Myocyte (in vitro differentiated cells): Measurements from ENCODE around the gene PALD1. TPM values are rescaled to one million over a fixed set of nuclear protein-coding genes. Genes with fewer than 3 reads are reported as not detected.

Source experiments
- DNase-seq: peaks from one replicate; pipeline ENCODE4 v3.0.0-alpha.2; 2012; ENCODE audit warnings: low read depth
- total RNA-seq: library from RNA; depleted of rRNA; stranded (reverse); fragments of >200 nt; gene quantifications from 2 replicates; pipeline ENCODE4 v1.2.3, GENCODE V29; 2014

The PALD1 gene
- total RNA-seq, 1 donor from 2014 or later, result 0.21 TPM

DNA sequence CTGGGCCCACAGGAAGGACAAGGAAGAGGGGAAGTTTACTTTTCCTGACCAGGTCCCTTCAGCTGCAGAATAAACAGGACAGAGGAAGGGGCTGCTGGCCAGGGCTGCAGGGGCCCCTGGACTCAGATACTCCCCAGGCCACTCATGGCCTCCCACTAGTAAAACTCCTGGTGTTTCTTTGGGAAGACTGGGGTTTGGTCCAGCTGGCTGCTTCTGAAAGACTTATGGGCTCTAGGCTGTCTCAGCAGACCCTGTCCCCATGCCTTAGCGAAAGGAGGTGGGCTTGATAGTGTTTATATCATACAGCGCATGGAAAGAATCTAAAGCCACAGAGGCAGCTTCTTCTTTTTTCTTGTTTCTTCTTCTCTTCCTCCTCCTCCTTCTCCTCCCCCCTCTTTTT lies 56.4 kb downstream of the PALD1 start:
- DNase-seq, result no peak

DNA sequence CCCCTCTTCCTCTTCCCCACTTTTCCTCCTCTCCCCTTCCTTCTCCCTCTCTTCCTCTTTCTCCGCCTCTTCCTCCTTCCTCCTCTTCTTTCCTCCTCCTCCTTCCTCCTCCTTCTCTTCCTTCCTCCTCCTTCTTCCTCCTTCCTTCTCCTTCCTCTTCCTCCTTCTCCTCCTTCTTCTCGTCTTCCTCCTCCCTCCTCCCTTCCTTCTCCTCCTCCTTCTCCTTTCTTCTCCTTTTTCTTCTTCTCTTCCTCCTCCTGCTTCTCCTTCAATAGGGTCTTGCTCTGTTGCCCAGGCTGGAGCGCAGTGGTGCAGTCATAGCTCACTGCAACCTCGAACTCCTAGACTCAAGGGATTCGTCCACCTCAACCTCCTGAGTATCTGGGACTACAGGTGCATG lies 56.9 kb downstream of the PALD1 start:
- no peak for DNase-seq

DNA sequence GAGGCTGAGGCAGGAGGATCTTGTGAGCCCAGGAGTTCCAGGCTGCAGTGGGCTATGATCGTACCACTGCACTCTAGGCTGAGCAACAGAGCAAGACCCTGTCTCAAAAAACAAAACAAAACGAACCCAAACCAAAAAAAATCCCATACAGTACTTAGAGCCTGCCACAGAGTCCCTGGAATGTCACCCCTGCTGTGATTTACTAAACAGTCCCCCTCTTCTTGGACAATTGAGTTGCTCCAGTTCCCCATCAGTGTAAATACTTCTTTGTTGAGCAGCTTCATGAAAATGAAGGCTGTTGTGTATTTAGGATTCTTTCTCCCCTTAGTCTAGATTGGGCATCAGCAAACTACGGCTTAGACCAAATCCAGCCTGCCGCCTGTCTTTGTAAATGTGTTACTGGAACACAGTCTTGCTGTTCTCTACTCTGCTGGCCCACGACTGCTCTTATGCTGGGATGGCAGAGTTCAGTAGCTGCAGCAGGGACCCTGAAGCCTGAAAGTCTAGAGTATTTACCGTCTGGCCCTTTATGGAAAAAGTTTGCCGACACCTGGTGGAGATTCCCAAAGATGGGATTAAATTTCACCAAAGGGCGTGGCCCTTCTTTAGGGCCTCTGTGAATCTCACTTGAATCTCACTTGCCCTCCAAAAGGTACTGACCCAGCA lies 57.8 kb downstream of the PALD1 start:
- no peak for DNase-seq

DNA sequence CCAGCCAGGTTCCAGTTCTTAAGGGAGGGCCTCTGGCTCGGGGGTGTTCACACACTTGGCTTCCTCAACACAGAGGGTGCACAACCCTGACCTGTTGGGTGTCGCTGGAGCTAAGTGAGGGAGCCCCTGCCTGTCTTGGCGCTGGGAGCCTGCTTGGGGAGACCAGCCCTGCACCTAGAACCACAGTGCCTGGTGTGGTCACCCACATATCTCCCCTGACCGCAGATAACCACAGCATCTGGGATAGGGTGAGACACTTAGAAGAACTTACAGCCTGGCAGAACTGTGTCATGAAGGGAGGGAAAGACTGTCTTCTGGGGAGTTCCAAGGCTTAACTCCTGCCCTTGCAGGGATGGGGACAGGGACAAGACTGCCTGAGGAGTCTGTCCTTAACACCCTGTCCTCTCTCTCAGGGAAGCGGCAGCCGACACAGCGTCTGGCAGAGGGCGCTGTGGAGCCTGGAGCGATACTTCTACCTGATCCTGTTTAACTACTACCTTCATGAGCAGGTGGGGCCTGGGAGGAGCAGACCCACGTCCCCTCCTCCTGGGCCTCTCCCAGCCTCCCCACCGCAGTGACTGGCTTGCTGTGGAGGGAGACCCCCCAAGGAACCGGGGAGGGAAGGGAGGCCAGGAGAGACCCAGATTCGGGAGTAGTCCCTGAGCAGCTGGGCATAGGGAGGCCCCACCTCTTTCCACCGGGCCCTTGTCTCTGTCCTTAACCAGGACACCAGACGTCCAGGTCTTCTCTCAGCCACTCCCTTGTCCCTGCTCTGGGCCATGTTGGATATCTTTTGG lies 59.0 kb downstream of the PALD1 start:
- DNase-seq, result no peak

DNA sequence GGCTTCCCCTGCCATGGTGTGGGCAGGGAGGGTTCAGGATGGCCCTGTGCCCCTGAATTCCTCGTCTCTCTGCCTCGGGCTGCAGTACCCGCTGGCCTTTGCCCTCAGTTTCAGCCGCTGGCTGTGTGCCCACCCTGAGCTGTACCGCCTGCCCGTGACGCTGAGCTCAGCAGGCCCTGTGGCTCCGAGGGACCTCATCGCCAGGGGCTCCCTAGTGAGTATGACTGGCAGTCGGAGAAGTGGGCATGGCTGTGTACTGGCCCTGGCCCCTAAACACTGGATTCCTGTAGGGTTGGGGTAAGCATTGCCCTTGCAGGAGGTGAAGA lies 59.6 kb downstream of the PALD1 start:
- no peak for DNase-seq

DNA sequence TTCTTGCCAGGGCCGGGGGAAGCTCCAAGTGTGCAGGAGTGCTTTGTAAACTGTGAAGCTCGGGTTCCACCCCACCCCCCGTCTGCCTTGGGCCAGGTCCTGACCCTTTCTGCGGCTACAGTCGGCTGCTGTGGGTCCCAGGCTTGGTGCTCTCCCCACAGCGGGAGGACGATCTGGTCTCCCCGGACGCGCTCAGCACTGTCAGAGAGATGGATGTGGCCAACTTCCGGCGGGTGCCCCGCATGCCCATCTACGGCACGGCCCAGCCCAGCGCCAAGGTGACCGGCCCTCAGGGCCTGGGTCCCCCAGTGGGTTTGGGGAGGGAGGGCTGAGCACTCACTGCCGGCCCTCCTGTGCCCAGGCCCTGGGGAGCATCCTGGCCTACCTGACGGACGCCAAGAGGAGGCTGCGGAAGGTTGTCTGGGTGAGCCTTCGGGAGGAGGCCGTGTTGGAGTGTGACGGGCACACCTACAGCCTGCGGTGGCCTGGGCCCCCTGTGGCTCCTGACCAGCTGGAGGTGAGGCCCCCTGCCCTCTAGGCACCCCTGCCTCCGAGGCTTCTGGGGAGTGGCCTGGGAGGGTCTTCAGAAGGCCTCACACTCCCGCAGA lies 60.3 kb downstream of the PALD1 start:
- no peak for DNase-seq

DNA sequence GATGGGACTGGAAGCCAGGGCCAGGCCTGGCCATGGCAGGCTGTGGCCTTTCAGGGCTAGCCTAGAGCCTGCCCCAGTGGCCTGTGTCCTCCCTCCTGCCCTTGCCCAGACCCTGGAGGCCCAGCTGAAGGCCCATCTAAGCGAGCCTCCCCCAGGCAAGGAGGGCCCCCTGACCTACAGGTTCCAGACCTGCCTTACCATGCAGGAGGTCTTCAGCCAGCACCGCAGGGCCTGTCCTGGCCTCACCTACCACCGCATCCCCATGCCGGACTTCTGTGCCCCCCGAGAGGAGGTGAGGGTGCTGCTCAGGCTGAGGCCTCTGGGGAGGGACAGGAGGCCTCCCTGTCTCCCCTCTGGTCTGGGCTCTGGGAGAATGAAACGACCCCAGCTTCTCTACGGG lies 60.9 kb downstream of the PALD1 start:
- no peak for DNase-seq

DNA sequence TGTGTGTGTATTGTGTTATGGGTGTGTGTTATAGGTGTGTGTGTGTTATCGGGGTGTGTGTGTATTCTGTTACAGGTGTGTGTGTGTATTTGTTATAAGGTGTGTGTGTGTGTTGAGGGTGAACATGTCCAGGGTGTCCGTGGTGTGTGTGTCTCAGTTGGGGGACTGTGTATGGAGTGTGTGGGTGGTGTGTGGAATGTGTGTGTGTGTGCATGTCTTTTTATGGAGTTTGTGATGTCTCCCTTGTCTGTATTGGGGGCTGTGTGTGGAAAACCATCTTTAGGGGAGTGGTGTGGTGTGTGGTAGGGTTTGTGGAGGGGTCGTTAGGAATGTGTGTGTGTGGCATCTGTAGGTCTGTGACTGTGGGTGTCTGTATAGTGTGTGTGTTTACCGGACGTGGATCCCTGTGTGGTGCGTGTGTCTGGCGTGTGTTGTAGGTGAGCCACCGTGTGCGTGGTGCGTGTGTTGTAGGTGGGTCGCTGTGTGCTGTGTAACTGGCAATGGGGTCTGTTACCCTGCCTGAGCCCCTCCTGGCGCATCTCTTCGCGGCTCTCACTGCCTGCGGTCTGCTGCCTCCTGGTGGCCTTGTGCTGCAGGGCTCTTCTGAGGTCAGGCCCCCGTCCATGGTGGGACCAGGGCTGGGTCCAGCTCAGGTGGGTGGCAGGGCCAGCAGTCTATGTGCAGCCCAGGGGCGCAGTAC lies 61.7 kb downstream of the PALD1 start:
- DNase-seq, result no peak

DNA sequence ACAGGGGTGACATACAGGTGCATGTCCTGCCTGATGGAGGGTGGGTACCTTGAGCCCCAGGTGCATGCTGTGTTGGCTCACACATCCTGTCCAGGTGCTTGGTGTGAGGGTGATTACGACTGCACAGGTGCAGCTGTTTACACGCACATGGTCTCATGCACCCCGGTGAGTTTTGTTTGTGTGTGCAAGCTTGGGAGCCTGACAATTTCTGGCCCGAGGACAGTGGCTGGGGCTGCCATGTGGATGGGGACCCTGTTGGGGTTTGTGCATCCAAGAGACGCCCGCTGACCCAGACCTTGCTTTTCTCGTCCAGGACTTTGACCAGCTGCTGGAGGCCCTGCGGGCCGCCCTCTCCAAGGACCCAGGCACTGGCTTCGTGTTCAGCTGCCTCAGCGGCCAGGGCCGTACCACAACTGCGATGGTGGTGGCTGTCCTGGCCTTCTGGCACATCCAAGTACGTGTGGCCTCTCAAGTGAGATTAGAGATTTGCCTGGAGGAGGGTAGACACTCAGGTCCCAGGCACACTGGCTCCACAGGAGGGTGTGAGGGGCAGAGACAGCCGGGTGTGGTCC lies 62.3 kb downstream of the PALD1 start:
- DNase-seq, result no peak

DNA sequence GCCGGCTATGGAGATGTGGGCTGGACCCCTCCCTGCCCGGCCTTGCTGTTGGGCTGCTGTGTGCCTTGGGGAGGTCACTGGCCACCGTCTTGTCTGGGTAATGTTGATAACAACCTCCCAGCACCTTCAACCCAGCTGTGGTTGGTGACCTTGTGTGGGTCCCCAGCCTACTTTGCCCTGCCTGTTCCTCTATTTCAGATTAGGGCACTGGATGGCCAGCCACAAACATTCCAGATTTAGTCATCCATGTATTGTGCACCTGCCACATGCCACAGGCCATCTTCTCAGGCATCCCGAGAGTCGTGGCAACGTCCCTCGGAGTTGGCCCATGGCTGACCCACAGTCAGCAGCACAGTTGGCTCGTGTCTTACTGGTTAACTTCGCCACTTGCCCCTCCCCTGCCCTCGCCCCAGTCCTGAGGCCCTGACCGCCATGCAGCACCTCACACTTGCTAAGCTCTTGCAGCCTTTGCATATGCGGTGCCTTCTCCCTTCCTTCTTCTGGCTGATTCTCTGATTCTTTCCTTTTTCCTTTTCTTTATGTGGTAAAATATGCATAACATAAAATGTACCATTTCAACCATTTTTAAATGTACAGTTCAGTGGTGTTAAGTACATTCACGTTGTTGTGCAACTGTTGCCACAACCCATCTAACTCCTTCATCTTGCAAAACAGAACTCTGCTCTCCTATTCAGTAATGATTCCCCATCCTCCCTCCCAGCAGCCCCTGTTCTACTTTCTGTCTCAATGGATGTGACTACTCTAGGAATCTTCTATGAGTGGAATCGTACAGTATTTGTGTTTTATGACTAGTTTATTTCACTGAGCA lies 63.4 kb downstream of the PALD1 start:
- peak; percentile 95 for DNase-seq

DNA sequence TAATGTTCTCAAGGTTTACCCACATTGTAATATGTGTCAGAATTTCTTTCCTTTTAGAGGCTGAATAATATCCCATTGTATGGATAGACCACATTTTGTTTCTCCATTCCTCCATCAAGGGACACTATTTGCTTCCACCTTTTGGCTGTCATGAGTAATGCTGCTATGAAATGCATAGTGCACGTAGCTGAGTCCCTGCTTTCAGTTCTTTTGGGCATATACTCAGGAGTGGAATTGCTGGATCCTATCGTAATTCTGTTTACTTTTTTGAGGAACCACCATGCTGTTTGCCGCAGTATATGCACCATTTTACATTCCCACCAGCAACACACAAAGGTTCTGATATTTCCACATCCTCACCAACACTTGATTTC lies 64.0 kb downstream of the PALD1 start:
- DNase-seq, result no peak

DNA sequence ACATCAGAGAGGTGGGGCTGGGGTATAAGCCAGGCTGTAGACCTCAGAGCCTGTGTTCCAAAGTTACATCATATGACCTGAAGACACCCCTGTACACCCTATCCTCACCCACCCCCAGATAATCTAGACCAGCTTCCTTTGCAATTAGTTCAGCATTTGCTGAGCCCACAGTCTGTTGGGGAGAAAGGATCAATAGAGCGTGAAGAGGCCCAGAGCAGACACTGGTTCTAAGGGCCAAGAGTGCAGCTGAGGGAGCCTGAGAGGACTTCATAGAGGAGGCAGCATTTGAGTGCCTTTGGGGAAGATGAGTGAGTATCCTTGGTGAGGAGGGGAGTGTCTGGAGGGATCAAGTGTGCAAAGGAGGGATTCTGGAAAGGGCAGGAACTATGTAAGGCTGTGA lies 65.3 kb downstream of the PALD1 start:
- no peak for DNase-seq

DNA sequence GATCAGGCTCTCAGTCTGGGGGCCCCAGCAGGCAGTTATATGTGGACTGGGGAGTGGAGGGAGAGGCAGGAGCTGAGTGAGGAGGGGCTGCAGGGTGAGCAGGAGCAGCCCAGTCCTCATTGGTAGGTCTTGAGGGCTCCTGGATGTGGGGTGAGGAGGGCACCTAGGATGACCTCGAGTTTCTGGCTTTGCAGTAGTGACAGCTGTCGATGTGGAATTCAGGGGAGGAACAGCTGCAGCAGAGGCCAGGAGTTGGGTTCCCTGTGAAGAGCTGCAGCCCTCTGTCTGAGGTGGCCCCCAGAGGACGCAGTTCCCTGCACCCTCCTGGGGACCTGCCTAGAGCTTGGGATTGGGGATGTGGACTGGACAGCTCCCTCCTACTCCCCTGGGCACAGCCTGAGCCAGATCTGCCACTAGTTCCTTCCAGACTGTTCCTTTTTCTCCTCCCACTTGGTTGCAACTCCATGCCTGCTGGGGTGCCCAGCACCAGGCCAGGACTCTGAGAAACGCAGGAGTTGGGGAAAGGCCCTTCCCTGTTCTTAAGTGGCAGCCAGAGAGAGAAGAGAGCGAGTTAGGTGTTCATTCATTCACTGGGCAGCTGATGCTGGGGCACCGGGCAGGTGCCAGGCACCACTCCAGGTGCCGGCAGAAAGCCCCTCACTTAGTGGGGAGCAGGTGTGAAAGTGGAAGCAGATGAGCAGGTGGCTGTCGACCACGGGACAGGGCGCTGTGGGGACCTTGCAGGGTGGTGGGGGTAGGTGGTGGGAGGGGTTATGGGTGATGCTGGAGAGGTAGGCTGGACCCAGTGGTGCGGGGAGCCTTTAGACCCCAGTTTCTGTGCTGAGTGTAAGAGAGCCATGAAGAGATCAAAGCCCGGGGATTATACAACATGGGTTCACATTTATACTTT lies 66.1 kb downstream of the PALD1 start:
- DNase-seq, result peak; percentile 78

DNA sequence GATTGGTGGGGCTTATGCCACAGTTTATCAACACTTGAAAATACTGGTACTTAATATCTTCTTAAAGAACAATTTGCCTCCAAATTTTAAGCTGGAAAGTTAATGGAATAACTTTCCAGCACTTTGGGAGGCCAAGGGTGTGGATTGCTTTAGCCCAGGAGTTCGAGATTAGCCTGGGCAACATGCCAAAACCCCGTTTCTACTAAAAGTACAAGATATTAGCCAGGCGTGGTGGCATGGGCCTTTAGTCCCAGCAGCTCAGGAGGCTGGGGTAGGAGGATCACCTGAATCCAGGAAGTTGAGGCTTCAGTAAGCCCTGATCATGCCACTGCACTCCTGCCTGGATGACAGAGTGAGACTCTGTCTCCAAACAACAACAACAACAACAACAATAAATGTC lies 68.0 kb downstream of the PALD1 start:
- no peak for DNase-seq

DNA sequence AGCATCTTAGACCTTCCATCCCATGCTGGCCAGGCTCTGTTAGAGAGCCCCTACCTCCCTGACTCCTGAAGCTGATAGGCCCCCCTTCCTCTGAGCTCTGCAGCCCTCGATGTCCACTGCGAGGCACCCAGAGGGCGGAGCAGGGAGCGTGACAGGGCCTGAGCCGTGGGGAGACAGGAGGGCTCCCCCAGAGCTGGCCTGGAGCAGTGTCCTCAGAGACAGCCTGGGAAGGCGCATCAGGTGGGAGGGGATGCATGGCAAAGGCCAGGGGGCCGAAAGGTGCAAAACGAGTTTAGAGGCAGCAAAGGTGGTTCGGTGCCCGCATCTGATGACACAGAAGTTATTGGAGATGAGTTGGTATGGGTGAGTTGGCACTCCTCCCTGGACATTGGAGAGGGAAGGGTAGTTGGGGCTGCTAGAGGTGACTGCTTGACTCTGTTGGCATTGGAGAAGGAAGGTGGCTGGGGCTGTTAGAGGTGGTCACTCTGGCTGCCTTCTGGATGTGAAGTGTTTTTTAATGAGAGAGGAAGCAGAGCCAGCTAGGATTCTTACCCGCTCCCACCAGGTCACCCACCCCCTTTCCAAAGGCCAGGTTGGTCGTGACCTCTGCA lies 70.9 kb downstream of the PALD1 start:
- DNase-seq, result no peak

DNA sequence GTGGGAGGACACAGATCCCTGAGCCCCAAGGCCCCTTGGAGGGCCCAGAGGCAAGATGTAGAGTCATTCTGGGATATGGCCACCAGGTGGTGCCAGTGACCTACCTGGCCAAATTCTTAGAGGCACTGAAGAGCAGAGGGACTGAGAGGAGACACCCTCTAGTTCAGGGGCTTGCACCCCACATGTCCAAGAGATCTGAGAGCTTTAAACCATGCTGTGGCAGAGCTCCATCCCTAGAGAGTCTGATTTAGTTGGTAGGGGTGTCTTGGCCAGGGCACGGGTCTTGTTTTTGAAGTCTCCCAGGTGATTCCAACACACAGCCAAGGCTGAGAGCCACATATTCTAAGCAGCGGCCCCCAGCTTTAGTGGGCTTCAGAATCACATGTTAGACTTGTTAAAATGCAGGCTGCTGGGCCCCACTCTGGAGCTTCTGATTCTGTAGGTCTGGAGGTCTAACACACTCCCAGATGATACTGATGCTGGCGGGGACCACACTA lies 71.4 kb downstream of the PALD1 start:
- DNase-seq, result peak; percentile 81

DNA sequence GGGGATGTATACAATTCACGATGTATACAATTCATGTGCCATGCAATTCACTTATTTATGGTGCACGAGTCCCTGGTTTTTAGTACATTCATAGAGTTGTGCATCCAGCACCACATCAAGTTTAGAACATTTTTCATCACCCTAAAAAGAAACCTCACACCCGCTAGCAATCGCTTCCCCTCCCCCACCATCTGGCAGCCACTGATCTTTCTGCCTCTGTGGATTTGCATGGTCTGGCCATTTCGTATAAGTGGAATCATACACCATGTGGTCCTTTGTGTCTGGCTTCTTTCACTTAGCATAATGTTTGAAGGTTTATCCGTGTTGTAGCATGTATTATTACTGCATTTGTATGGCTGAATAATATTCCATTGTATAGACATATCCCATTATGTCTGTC lies 71.9 kb downstream of the PALD1 start:
- no peak for DNase-seq

DNA sequence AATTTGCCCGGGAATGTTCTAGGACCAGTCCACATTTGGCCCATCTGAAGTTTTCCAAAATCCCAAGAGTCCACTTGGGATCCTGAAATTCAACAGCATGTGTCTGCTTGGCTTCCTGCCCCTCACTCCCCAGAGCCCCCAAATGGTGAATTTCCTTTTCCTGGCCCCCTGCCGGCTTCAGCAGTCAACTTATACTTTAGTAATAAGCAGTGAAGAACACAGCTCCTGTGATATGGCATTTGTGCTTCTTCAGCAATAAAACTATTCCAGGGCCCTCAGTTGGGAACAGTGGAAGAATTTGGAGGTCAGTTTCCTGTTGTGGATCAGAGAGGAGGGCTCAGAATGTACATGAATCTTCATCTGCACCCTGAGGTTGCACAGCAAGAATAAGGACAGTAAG lies 72.9 kb downstream of the PALD1 start:
- DNase-seq, result no peak

DNA sequence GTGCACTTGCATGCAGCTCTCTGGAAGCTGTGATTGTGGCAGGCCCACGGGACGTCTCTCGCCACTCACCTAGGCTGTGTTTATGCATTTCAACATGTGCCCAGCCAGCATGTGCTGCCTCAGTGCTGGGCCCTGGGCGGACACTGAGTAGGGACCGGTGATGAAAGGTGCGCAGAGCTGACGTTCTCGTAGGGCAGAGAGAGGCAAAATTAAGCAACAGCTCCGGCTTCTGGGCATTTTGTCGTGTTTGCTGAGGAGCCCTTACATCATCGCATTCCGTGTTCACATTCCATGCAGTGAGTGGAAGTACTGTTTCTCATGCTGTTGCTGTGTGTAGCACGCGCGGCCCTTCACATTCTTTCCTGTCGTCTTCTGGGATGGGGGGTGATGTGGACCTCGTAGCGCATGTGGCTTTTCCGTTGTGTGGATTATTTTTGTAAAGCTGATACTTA lies 73.4 kb downstream of the PALD1 start:
- DNase-seq, result peak; percentile 62
